Measurements from ENCODE around the gene ENPP1.

- TF ChIP-seq POLR2A (IDR thresholded peaks at IDR 0.05) (no peak), CTCF (IDR thresholded peaks at IDR 0.05) (no peak)
These were observed 21.1 kb downstream of the ENPP1 start for GRCh38 chr6:131828951-131829350.

Measured in heart left ventricle (tissue), 13 donors.